K562 (cell line): ENCODE results near the gene TMEM121. TPM values are rescaled to one million over a fixed set of nuclear protein-coding genes. Genes with fewer than 3 reads are reported as not detected.

Source experiments
- BMI1 ChIP-seq: fragments of 150-350 bp; IDR thresholded peaks from 2 replicates; pipeline ENCODE4 v1.6.1; 2014; ENCODE audit warnings: low read length
- EP300 ChIP-seq: IDR thresholded peaks from 2 replicates; pipeline ENCODE4 v1.6.1; 2012; ENCODE audit warnings: low read length, improper control_type of control experiment
- FOXP1 ChIP-seq: sonication (generic); formaldehyde crosslinking; IDR thresholded peaks from 2 replicates; pipeline ENCODE4 v1.8.0; 2022; ENCODE audit warnings: mild to moderate bottlenecking, missing genetic modification reagents
- KLF16 ChIP-seq: IDR thresholded peaks from 2 replicates; pipeline ENCODE4 v1.6.1; 2016; ENCODE audit warnings: antibody characterized with exemption
- MXI1 ChIP-seq: IDR thresholded peaks from 2 replicates; pipeline ENCODE4 v1.6.1; 2011; ENCODE audit warnings: low read depth, mild to moderate bottlenecking, improper control_type of control experiment, low read length
- MYNN ChIP-seq, 2 experiments: sonication (generic); formaldehyde crosslinking in 1 of 2; IDR thresholded peaks; 2 replicates each; pipeline versions ENCODE4 v1.5.0 to v1.6.1; 2016 to 2020; ENCODE audit warnings: antibody characterized with exemption in 1 of 2, missing genetic modification reagents in 1 of 2
- NR4A1 ChIP-seq, 2 experiments: fragments of 250-450 bp in 1 of 2; fragments of 450-650 bp in 1 of 2; sonication (Bioruptor Pico) in 1 of 2; IDR thresholded peaks; 2 replicates each; pipeline versions ENCODE4 v1.4.0 to v1.6.1; 2016 to 2020; ENCODE audit warnings: mild to moderate bottlenecking in 2 of 2, missing compliant biosample characterization in 1 of 2, missing genetic modification characterization in 1 of 2, moderate library complexity in 1 of 2
- PML ChIP-seq: IDR thresholded peaks from 2 replicates; pipeline ENCODE4 v1.6.1; 2012; ENCODE audit warnings: low read length, inconsistent platforms
- RBM15 ChIP-seq: fragments of 200-400 bp; formaldehyde crosslinking; IDR thresholded peaks from 2 replicates; pipeline ENCODE4 v1.6.1; 2018; ENCODE audit warnings: mild to moderate bottlenecking, low read length, moderate library complexity; ENCODE audit not compliant: insufficient read depth
- SRSF9 ChIP-seq: fragments of 200-400 bp; formaldehyde crosslinking; IDR thresholded peaks from 2 replicates; pipeline ENCODE4 v1.6.1; 2017; ENCODE audit warnings: low read depth, low read length, borderline replicate concordance
- ZBTB8A ChIP-seq: fragments of 450-650 bp; IDR thresholded peaks from 2 replicates; pipeline ENCODE4 v1.6.1; 2018; ENCODE audit warnings: mild to moderate bottlenecking, moderate library complexity; ENCODE audit not compliant: partially characterized antibody
- ZFP36 ChIP-seq: fragments of 150-350 bp; IDR thresholded peaks from 2 replicates; pipeline ENCODE4 v1.6.1; 2018; ENCODE audit warnings: low read length, low read depth; ENCODE audit not compliant: partially characterized antibody
- ZNF408 ChIP-seq: fragments of 250-450 bp; sonication (Bioruptor Pico); IDR thresholded peaks from 2 replicates; pipeline ENCODE4 v1.4.0; 2020; ENCODE audit warnings: low read depth, mild to moderate bottlenecking, moderate library complexity
- polyA plus RNA-seq, 8 experiments: library from polyadenylated mRNA; depleted of rRNA in 4 of 8; stranded (reverse) in 5 of 8; unstranded in 3 of 8; fragments of >200 nt; fragmentation: Nextera tagmentation in 2 of 8; fragmentation: Illumina TruSeq in 1 of 8; extraction: Ambion mirVana in 2 of 8; extraction: Trizol in 1 of 8; gene quantifications; 2 replicates each; pipeline versions ENCODE4 v1.2.1 to v1.2.3, GENCODE V29; 2011 to 2014; ENCODE audit warnings: inconsistent platforms in 1 of 8, missing spikeins in 1 of 8
- total RNA-seq, 7 experiments: library from RNA; depleted of rRNA in 6 of 7; stranded (reverse); fragments of >200 nt in 6 of 7; fragmentation: Illumina TruSeq in 2 of 7; extraction: Trizol in 2 of 7; gene quantifications; 2 replicates each; pipeline versions ENCODE4 v1.2.1 to v1.2.3, GENCODE V29; 2011 to 2021; ENCODE audit warnings: low replicate concordance in 1 of 7
- TF ChIP-seq, protein P1 (sequence below), 3 experiments: IDR thresholded peaks in 2 of 3; conservative IDR thresholded peaks in 1 of 3; 2 replicates each; pipeline ENCODE4 v1.5.1; 2011 to 2012; ENCODE audit warnings: low read length in 3 of 3, mild to moderate bottlenecking in 3 of 3, control low read depth in 2 of 3, improper control_type of control experiment in 1 of 3, inconsistent platforms in 1 of 3, low read depth in 1 of 3, mixed read lengths in 1 of 3, moderate library complexity in 1 of 3; ENCODE audit not compliant: insufficient read depth in 2 of 3
- TF ChIP-seq, protein P2 (sequence below): fragments of 200-600 bp; sonication (generic); IDR thresholded peaks from one replicate; pipeline ENCODE4 v1.6.1; 2012; ENCODE audit warnings: mild to moderate bottlenecking, low read depth, low read length, inconsistent platforms

Gene TMEM121
- total and polyA plus RNA-seq, 9 of the 15 experiments (the other 6 are each of a cell fraction or from before 2014, with no cell fraction given): 0.31 to 0.36 TPM; not detected in 7

DNA sequence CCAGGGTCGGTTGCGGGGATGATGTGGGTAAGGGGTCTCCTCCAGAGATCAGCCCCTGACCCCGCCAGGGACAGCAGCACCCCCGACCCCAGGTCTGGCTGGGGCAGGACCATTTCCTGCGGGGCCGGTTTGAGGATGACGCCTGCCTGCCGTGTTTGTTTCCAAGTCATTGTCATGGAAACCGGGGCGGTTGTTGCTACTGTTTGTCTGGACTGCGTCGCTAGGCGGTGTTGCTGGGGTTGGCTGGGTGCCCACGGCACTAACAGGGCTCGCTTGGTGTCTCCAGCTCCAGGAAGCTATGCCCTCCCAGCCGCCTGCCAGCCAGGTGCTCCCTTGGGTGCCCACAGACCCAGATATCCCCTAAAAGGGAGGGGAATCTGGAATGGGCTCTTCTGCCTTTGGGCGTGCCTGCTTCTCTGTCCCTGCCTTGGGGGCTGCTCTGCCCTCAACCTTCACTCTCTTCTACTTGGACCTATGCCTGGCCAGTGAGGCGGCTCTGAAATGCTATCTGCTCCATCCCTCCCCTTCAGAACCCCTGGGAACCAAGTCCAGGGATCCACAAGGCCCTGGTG is 44.4 kb upstream of the TMEM121 start (continued):
- TF ChIP-seq ZFP36: no peak
- no peak for TF ChIP-seq ZBTB8A
- TF ChIP-seq, protein P1, sequence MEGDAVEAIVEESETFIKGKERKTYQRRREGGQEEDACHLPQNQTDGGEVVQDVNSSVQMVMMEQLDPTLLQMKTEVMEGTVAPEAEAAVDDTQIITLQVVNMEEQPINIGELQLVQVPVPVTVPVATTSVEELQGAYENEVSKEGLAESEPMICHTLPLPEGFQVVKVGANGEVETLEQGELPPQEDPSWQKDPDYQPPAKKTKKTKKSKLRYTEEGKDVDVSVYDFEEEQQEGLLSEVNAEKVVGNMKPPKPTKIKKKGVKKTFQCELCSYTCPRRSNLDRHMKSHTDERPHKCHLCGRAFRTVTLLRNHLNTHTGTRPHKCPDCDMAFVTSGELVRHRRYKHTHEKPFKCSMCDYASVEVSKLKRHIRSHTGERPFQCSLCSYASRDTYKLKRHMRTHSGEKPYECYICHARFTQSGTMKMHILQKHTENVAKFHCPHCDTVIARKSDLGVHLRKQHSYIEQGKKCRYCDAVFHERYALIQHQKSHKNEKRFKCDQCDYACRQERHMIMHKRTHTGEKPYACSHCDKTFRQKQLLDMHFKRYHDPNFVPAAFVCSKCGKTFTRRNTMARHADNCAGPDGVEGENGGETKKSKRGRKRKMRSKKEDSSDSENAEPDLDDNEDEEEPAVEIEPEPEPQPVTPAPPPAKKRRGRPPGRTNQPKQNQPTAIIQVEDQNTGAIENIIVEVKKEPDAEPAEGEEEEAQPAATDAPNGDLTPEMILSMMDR (IDR thresholded peaks at IDR 0.05 in 2 of 3, conservative IDR thresholded peaks at IDR 0.05 in 1 of 3; ENCODE audit: insufficient read depth in 2 of 3, low read depth in 1 of 3, low read length in 3 of 3): peak; percentile 30 to 33 (median 31); a peak in 2 of 6 replicates
- TF ChIP-seq SRSF9: no peak
- TF ChIP-seq RBM15: no peak
- no peak for TF ChIP-seq ZNF408 (CRISPR knock-in tag)
- TF ChIP-seq BMI1: peak; percentile 76
- peak; percentile 96 for TF ChIP-seq MYNN (IDR thresholded peaks at IDR 0.05)
- no peak for TF ChIP-seq MYNN (CRISPR knock-in tag; IDR thresholded peaks at IDR 0.05)
- no peak for TF ChIP-seq PML
- peak; percentile 94 for TF ChIP-seq MXI1
- TF ChIP-seq NR4A1 (CRISPR knock-in tag; IDR thresholded peaks at IDR 0.05): no peak
- TF ChIP-seq NR4A1 (tag; IDR thresholded peaks at IDR 0.05): no peak
- TF ChIP-seq, protein P2, sequence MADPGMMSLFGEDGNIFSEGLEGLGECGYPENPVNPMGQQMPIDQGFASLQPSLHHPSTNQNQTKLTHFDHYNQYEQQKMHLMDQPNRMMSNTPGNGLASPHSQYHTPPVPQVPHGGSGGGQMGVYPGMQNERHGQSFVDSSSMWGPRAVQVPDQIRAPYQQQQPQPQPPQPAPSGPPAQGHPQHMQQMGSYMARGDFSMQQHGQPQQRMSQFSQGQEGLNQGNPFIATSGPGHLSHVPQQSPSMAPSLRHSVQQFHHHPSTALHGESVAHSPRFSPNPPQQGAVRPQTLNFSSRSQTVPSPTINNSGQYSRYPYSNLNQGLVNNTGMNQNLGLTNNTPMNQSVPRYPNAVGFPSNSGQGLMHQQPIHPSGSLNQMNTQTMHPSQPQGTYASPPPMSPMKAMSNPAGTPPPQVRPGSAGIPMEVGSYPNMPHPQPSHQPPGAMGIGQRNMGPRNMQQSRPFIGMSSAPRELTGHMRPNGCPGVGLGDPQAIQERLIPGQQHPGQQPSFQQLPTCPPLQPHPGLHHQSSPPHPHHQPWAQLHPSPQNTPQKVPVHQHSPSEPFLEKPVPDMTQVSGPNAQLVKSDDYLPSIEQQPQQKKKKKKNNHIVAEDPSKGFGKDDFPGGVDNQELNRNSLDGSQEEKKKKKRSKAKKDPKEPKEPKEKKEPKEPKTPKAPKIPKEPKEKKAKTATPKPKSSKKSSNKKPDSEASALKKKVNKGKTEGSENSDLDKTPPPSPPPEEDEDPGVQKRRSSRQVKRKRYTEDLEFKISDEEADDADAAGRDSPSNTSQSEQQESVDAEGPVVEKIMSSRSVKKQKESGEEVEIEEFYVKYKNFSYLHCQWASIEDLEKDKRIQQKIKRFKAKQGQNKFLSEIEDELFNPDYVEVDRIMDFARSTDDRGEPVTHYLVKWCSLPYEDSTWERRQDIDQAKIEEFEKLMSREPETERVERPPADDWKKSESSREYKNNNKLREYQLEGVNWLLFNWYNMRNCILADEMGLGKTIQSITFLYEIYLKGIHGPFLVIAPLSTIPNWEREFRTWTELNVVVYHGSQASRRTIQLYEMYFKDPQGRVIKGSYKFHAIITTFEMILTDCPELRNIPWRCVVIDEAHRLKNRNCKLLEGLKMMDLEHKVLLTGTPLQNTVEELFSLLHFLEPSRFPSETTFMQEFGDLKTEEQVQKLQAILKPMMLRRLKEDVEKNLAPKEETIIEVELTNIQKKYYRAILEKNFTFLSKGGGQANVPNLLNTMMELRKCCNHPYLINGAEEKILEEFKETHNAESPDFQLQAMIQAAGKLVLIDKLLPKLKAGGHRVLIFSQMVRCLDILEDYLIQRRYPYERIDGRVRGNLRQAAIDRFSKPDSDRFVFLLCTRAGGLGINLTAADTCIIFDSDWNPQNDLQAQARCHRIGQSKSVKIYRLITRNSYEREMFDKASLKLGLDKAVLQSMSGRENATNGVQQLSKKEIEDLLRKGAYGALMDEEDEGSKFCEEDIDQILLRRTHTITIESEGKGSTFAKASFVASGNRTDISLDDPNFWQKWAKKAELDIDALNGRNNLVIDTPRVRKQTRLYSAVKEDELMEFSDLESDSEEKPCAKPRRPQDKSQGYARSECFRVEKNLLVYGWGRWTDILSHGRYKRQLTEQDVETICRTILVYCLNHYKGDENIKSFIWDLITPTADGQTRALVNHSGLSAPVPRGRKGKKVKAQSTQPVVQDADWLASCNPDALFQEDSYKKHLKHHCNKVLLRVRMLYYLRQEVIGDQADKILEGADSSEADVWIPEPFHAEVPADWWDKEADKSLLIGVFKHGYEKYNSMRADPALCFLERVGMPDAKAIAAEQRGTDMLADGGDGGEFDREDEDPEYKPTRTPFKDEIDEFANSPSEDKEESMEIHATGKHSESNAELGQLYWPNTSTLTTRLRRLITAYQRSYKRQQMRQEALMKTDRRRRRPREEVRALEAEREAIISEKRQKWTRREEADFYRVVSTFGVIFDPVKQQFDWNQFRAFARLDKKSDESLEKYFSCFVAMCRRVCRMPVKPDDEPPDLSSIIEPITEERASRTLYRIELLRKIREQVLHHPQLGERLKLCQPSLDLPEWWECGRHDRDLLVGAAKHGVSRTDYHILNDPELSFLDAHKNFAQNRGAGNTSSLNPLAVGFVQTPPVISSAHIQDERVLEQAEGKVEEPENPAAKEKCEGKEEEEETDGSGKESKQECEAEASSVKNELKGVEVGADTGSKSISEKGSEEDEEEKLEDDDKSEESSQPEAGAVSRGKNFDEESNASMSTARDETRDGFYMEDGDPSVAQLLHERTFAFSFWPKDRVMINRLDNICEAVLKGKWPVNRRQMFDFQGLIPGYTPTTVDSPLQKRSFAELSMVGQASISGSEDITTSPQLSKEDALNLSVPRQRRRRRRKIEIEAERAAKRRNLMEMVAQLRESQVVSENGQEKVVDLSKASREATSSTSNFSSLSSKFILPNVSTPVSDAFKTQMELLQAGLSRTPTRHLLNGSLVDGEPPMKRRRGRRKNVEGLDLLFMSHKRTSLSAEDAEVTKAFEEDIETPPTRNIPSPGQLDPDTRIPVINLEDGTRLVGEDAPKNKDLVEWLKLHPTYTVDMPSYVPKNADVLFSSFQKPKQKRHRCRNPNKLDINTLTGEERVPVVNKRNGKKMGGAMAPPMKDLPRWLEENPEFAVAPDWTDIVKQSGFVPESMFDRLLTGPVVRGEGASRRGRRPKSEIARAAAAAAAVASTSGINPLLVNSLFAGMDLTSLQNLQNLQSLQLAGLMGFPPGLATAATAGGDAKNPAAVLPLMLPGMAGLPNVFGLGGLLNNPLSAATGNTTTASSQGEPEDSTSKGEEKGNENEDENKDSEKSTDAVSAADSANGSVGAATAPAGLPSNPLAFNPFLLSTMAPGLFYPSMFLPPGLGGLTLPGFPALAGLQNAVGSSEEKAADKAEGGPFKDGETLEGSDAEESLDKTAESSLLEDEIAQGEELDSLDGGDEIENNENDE: no peak
- no peak for TF ChIP-seq KLF16
- TF ChIP-seq EP300: peak; percentile 9; the same call in 1 of the 2 replicates
- no peak for TF ChIP-seq FOXP1 (CRISPR knock-in tag)
